RWPE1 (cell line): ENCODE data around the gene CACNA1A.

Source experiments
- CTCF ChIA-PET: fragments of 350-600 bp; sonication (Branson Sonifier 250); formaldehyde crosslinking; extraction: SDS; loops from one replicate; lab custom pipeline; 2021; lab: Yijun Ruan, JAX
- POLR2A ChIA-PET: fragments of 400-600 bp; formaldehyde crosslinking; extraction: SDS; loops from one replicate; lab custom pipeline; 2020; ENCODE audit warnings: antibody characterized with exemption; ENCODE audit not compliant: low non-redundant PET; lab: Yijun Ruan, JAX
- DNase-seq: peaks from one replicate; pipeline ENCODE4 v3.0.0; 2012; ENCODE audit warnings: low spot score
- H3K27ac ChIP-seq: fragments of 450-650 bp; 2 replicates; pipeline ENCODE4 v1.5.1; 2017
- CTCF ChIP-seq: fragments of 450-650 bp; conservative IDR thresholded peaks from 2 replicates; pipeline ENCODE4 v1.5.1; 2017; ENCODE audit warnings: low read depth, mild to moderate bottlenecking

Gene CACNA1A

GRCh38 chr19:13404236-13404635, 102.0 kb downstream of the CACNA1A start:
- POLR2A ChIA-PET = no interaction called here
- TF ChIP-seq CTCF = no peak
- CTCF ChIA-PET = no interaction called here
- H3K27ac ChIP-seq = peak overlapping the region; percentile 9; the same call in 1 of the 2 replicates
- DNase-seq = no peak

- H3K27ac ChIP-seq = no peak overlapping the region
- TF ChIP-seq CTCF = no peak
- ChIA-PET CTCF (interaction anchor here (0.5 kb wide), 1 partner anchor 167 kb away, joined by 10 read pairs; no protein-coding TSS in a partner anchor), POLR2A (no interaction called here)
- peak; percentile 42 for DNase-seq
These were observed 104.9 kb downstream of the CACNA1A start for GRCh38 chr19:13401388-13401787.

- POLR2A ChIA-PET = no interaction called here
- DNase-seq = no peak
- TF ChIP-seq CTCF = no peak
- H3K27ac ChIP-seq = peak overlapping the region; percentile 9; the same call in 1 of the 2 replicates
- CTCF ChIA-PET = no interaction called here
These were observed 106.0 kb downstream of the CACNA1A start for GRCh38 chr19:13400296-13400695.

GRCh38 chr19:13399746-13400145, 106.5 kb downstream of the CACNA1A start:
- DNase-seq = no peak
- ChIA-PET CTCF (no interaction called here), POLR2A (no interaction called here)
- H3K27ac ChIP-seq = peak overlapping the region; percentile 93
- TF ChIP-seq CTCF = no peak

- no peak for TF ChIP-seq CTCF
- ChIA-PET CTCF (no interaction called here), POLR2A (interaction anchor here (0.5 kb wide), 1 partner anchor 84 kb away, joined by 3 read pairs; no protein-coding TSS in a partner anchor)
- DNase-seq = peak; percentile 97
- peak overlapping the region; percentile 93 for H3K27ac ChIP-seq
These were observed 107.2 kb downstream of the CACNA1A start for GRCh38 chr19:13398780-13399726.

GRCh38 chr19:13398182-13398581, 108.1 kb downstream of the CACNA1A start:
- no peak for TF ChIP-seq CTCF
- no peak for DNase-seq
- ChIA-PET POLR2A (interaction anchor here (0.5 kb wide), 1 partner anchor 85 kb away, joined by 3 read pairs; no protein-coding TSS in a partner anchor), CTCF (interaction anchor here (0.6 kb wide), 1 partner anchor 16 kb away, joined by 3 read pairs; no protein-coding TSS in a partner anchor)
- peak overlapping the region; percentile 93 for H3K27ac ChIP-seq
